HG02970 (cell line): ENCODE data around the gene GRIK3.
"Not testable (repeated sequence)": the region's sequence is repeated elsewhere in the genome, so short reads cannot be mapped to it uniquely, and the experiment has no call there.

ENCODE experiments used
- ATAC-seq: cut with Tn5 transposase; IDR thresholded peaks from one replicate; pipeline ENCODE4 v1.9.1; 2021; ENCODE audit warnings: mild to moderate bottlenecking, moderate library complexity, moderate number of reproducible peaks; ENCODE audit not compliant: unreplicated experiment, low FRiP score

GRIK3 gene

GRCh38 chr1:36773827-36774541 is 260.3 kb downstream of the GRIK3 start:
- ATAC-seq, result no peak

GRCh38 chr1:36772647-36773495 is 261.4 kb downstream of the GRIK3 start:
- ATAC-seq, result no peak

GRCh38 chr1:36771660-36772284 is 262.5 kb downstream of the GRIK3 start:
- ATAC-seq, result no peak

GRCh38 chr1:36771240-36771639 is 263.1 kb downstream of the GRIK3 start:
- ATAC-seq, result no peak

GRCh38 chr1:36769886-36770830 is 264.2 kb downstream of the GRIK3 start:
- no peak for ATAC-seq

GRCh38 chr1:36768486-36769178 is 265.7 kb downstream of the GRIK3 start:
- no peak for ATAC-seq

- ATAC-seq, result not testable (repeated sequence)
Observed at GRCh38 chr1:36767429-36767828, 266.9 kb downstream of the GRIK3 start.

GRCh38 chr1:36766481-36766880 is 267.8 kb downstream of the GRIK3 start:
- no peak for ATAC-seq

GRCh38 chr1:36765785-36766300 is 268.5 kb downstream of the GRIK3 start:
- no peak for ATAC-seq

- ATAC-seq, result no peak
Observed at GRCh38 chr1:36764798-36765197, 269.5 kb downstream of the GRIK3 start.

GRCh38 chr1:36763771-36764170 is 270.5 kb downstream of the GRIK3 start:
- ATAC-seq, result no peak

GRCh38 chr1:36762174-36762573 is 272.1 kb downstream of the GRIK3 start:
- no peak for ATAC-seq

GRCh38 chr1:36761113-36761512 is 273.2 kb downstream of the GRIK3 start:
- no peak for ATAC-seq

- ATAC-seq, result no peak
Observed at GRCh38 chr1:36760081-36760480, 274.2 kb downstream of the GRIK3 start.

GRCh38 chr1:36759355-36759754 is 275.0 kb downstream of the GRIK3 start:
- ATAC-seq, result no peak

GRCh38 chr1:36755303-36756230 is 278.7 kb downstream of the GRIK3 start:
- ATAC-seq, result no peak

- no peak for ATAC-seq
Observed at GRCh38 chr1:36754366-36754765, 279.9 kb downstream of the GRIK3 start.

GRCh38 chr1:36753451-36753850 is 280.9 kb downstream of the GRIK3 start:
- no peak for ATAC-seq
